ENCODE measurements around the gene CRAMP1.

GRCh38 chr16:1677339-1677738 is 65.2 kb downstream of the CRAMP1 start:
- TF ChIP-seq CTCF (IDR thresholded peaks at IDR 0.05; ENCODE audit: extremely low read depth in 1 of 2, insufficient read depth in 1 of 2, low read depth in 1 of 2, low read length in 2 of 2) = no peak
- no peak for TF ChIP-seq POLR2AphosphoS5 (IDR thresholded peaks at IDR 0.05; ENCODE audit: insufficient read depth, low read depth, low read length)
- no peak for TF ChIP-seq EZH2 (IDR thresholded peaks at IDR 0.05; ENCODE audit: borderline replicate concordance, low read depth, low read length, severe bottlenecking)
- no peak for TF ChIP-seq POLR2A (IDR thresholded peaks at IDR 0.05; ENCODE audit: low read depth, low read length)
- no peak for TF ChIP-seq JUN (IDR thresholded peaks at IDR 0.05; ENCODE audit: borderline replicate concordance, insufficient read depth, insufficient read length, low read depth)
